Measurements from ENCODE around the gene RPS6KB2. TPM values are rescaled to one million over a fixed set of nuclear protein-coding genes. Genes with fewer than 3 reads are reported as not detected.

RPS6KB2 gene
- total RNA-seq, 2 donors from 2014 or later = 45.3 to 47.4 TPM

- ATAC-seq (peak; percentile 24), DNase-seq (peak; percentile 66 to 76)
- intact Hi-C loops (cut with DNase I, micrococcal nuclease) = no loop called here
These were observed 8.3 kb downstream of the RPS6KB2 start for GRCh38 chr11:67436459-67437081.

GRCh38 chr11:67437082-67437808 lies 9.0 kb downstream of the RPS6KB2 start, which contains the start of gene PTPRCAP:
Gene PTPRCAP, minus strand, starts transcription at chr11:67437682. Its CDS starts 63 bp downstream, at chr11:67437619.
- DNase-seq (peak in 1 of 2 donors; percentile 69), ATAC-seq (peak; percentile 12)
- intact Hi-C loops (cut with DNase I, micrococcal nuclease) = no loop called here

- ATAC-seq (no peak), DNase-seq (no peak)
- intact Hi-C loops (cut with DNase I, micrococcal nuclease) = no loop called here
These were observed 9.5 kb downstream of the RPS6KB2 start for GRCh38 chr11:67437809-67438157.

DNA sequence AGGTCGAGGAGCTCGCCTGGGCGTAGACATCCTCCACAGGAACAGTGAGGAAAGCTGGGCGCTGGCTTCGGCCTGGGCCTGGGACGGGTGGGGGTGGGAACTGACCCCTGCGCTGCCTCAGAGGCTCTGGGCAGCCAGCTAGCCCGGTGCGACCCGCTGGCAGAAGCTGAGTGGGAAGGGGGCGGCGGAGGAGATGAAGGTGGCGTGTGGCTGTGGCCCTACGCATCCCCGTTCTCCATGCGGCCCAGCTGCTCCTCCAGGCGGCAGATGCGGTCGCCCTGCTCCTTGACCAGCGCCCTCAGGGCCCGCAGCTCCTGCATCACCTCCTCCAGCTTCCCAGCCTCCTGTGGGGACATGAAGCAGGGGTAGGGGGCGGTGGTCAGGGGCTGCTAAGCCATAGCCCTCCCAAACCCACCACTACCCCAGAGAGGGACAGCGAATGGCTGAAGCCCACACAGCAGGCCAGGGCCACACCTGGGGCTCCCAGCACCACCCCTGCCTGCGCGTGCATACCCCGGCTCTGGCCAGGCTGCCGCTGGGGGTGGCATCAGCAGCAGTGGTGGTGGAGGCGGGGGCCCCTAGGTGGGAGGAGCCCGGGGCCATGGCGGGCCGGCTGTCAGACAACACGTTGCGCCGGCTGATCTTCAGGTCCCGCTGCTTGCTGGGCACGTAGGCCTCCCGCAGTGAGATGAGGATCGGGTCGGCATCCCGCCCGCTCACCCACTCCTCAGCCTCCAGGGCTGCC lies 10.0 kb downstream of the RPS6KB2 start:
- no peak for ATAC-seq
- intact Hi-C loops (cut with DNase I, micrococcal nuclease) = no loop called here

GRCh38 chr11:67439321-67440228 lies 11.3 kb downstream of the RPS6KB2 start:
- ATAC-seq (peak; percentile 19), DNase-seq (no peak)
- intact Hi-C loops (cut with DNase I, micrococcal nuclease) = no loop called here

More for the DNA sequence above, 10.0 kb downstream of the RPS6KB2 start:
- DNase-seq = peak in 1 of 2 donors; percentile 67

- ATAC-seq (no peak), DNase-seq (no peak)
- intact Hi-C loops (cut with DNase I, micrococcal nuclease) = no loop called here
These were observed 12.2 kb downstream of the RPS6KB2 start for GRCh38 chr11:67440229-67441097.

DNA sequence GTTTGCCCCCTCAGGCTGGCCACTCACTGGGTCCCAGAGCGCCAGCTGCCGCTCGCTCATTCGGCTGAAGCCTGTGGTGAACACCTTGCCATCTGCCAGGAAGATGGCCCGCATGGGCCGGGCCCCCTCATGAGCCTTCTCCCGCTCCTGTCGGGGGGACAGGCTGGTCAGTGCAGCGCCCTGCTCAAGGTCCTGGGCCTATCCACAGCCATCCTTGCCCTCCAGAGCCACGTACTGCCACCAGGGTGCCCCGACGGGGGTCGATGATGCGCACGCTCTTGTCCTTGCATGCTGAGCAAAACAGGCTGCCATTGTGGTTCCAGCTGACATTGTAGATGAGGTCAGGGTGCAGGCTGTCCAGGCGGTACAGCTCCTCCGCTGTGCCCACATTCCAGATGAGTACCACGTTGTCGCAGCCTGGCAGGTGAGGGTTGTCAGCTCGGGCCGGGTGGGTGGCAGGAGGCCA lies 12.8 kb downstream of the RPS6KB2 start:
- intact Hi-C loops (cut with DNase I, micrococcal nuclease) = no loop called here
- no peak for DNase-seq
- ATAC-seq = no peak

DNA sequence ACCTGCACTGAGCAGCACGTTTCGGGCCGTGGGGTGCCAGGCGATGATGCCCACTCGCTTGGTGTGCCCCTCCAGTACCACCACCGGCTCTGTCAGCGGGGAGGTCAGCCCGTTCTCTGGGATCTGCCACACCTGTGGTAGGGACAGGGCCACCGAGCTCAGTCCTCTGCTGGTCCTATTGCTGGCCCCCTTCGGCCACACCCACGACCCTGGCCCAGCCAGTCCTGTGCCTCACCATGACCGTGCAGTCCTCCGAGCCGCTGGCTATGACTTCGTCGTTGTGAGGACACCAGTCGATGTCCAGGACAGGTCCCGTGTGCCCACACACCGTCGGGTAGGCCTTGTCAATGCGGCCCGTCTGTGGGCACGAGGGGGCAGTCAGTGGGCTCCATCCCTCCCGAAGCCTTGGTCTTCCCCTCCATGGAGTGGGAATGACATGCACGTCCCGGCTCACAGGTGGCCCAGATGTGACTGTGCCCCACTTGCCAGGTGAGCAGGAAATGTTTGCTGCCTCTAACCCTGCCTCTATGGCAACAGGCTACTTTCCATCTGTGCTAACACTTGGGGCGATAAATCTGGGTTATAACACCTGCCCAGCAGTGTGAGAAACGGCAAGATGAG lies 13.5 kb downstream of the RPS6KB2 start:
- ATAC-seq (no peak), DNase-seq (no peak)
- intact Hi-C loops (cut with DNase I, micrococcal nuclease) = no loop called here

- intact Hi-C loops (cut with DNase I, micrococcal nuclease) = no loop called here
- DNase-seq = no peak
- ATAC-seq = peak; percentile 29
These were observed 14.5 kb downstream of the RPS6KB2 start for GRCh38 chr11:67442504-67443404.

DNA sequence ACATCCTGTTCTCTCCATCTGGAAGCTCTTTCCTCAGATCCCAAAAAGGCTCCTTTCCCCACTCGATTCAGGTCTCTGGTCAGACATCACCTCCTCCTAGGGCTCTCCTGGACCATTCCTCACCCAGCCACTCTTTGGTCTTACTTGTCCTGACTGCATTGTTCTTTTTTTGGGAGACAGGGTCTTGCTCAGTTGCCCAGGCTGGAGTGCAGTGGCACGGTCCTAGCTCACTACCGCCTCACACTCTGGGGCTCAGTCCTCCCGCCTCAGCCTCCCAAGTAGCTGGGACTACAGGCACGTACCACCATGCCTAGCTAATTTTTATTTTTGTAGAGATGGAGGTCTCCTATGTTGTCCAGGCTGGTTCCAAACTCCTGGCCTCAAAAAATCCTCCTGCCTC lies 17.2 kb downstream of the RPS6KB2 start:
- intact Hi-C loops (cut with DNase I, micrococcal nuclease) = no loop called here
- ATAC-seq (no peak), DNase-seq (no peak)

DNA sequence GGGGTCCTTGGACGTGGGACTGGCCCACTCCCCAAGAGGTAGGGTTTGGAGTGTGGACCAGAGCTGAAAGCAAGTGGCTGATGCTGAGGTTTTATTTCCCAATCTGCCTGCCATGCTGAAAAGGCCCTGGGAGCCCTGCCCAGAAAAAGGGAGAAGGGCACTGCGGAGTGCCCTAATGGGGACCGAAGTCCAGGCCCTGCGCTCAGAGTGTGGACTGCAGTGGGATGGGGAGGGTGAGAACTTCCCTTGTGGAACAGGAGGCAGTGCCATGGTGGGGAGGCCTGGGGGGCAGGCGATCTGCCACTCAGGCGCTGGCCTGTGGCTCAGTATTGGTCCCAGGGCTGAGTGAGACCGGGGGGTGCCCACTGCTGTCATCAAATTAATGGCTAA lies 19.9 kb downstream of the RPS6KB2 start:
- DNase-seq = no peak
- intact Hi-C loops (cut with DNase I, micrococcal nuclease) = no loop called here
- ATAC-seq = no peak

- no peak for DNase-seq
These were observed 21.0 kb downstream of the RPS6KB2 start for GRCh38 chr11:67449116-67449844.

DNA sequence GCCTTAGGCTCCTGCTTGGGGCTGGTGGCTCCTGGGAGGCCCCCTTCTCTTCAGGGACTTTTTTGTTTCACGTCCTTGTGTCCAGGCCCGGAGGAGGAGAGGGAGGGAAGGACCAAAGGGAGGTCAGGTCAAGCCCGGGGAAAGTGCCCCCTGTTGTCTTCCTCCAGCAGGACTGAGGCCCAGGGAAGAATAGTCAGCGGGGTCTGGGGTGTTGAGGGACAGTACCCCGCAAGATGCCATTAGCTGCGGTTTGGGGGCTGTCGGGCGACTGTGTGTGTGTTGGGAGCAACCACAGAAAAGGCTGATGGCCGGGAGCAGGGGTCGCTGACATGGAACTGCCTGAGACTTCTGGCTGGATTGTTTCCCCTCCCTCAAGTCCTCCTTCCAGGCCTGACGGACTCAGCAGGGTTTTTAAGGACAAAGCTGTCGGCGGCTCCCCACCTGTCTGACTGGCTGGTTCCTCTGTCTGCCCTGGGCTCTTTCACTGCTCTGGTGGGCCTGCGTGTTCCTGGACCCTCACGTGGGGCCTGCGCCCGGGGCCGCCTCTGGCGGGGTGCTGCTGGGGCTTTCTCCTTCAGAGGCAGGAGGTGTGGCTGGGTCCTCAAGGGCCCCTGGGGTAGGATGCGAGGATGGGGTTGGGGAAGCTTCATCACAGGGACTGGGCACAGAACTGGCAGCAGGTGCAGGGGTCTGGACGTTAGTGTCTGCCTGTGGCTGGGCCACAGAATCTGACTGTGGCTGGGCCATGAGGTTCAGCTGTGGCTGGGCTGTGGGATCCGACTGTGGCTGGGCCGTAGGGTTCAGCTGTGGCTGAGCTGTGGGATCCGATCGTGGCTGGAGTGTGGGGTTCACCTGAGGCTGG lies 22.7 kb downstream of the RPS6KB2 start:
- no peak for DNase-seq
- ATAC-seq = no peak
- intact Hi-C loops (cut with DNase I, micrococcal nuclease) = no loop called here

More at GRCh38 chr11:67449116-67449844, 21.0 kb downstream of the RPS6KB2 start:
- ATAC-seq = peak; percentile 6
- intact Hi-C loops (cut with DNase I, micrococcal nuclease) = no loop called here

- DNase-seq (no peak), ATAC-seq (no peak)
- intact Hi-C loops (cut with DNase I, micrococcal nuclease) = no loop called here
These were observed 23.3 kb downstream of the RPS6KB2 start for GRCh38 chr11:67451658-67451976.
